ENCODE data around the gene AR.

AR gene

GRCh38 chrX:67563469-67564448 is 19.9 kb downstream of the AR start:
- DNase-seq (ENCODE audit: low read depth, low spot score), result no peak
- H3K4me3 ChIP-seq (ENCODE audit: low read length), result no peak overlapping the region

GRCh38 chrX:67564475-67564874 is 20.7 kb downstream of the AR start:
- no peak for DNase-seq (ENCODE audit: low read depth, low spot score)
- no peak overlapping the region for H3K4me3 ChIP-seq (ENCODE audit: low read length)

GRCh38 chrX:67568769-67569168 is 24.9 kb downstream of the AR start:
- DNase-seq (ENCODE audit: low read depth, low spot score), result no peak
- H3K4me3 ChIP-seq (ENCODE audit: low read length), result no peak overlapping the region

- no peak overlapping the region for H3K4me3 ChIP-seq (ENCODE audit: low read length)
- DNase-seq (ENCODE audit: low read depth, low spot score), result no peak
Measured at GRCh38 chrX:67570839-67571238, 27.0 kb downstream of the AR start.

GRCh38 chrX:67574696-67575095 is 30.9 kb downstream of the AR start:
- H3K4me3 ChIP-seq (ENCODE audit: low read length), result no peak overlapping the region
- DNase-seq (ENCODE audit: low read depth, low spot score), result no peak

- no peak overlapping the region for H3K4me3 ChIP-seq (ENCODE audit: low read length)
- no peak for DNase-seq (ENCODE audit: low read depth, low spot score)
Measured at GRCh38 chrX:67582436-67582835, 38.6 kb downstream of the AR start.

- H3K4me3 ChIP-seq (ENCODE audit: low read length), result no peak overlapping the region
- DNase-seq (ENCODE audit: low read depth, low spot score), result no peak
Measured at GRCh38 chrX:67583171-67583570, 39.4 kb downstream of the AR start.

GRCh38 chrX:67585401-67585800 is 41.6 kb downstream of the AR start:
- DNase-seq (ENCODE audit: low read depth, low spot score), result no peak
- H3K4me3 ChIP-seq (ENCODE audit: low read length), result no peak overlapping the region

- DNase-seq (ENCODE audit: low read depth, low spot score), result no peak
- no peak overlapping the region for H3K4me3 ChIP-seq (ENCODE audit: low read length)
Measured at GRCh38 chrX:67587946-67588624, 44.3 kb downstream of the AR start.

- no peak overlapping the region for H3K4me3 ChIP-seq (ENCODE audit: low read length)
- DNase-seq (ENCODE audit: low read depth, low spot score), result no peak
Measured at GRCh38 chrX:67596839-67597790, 53.3 kb downstream of the AR start.

- no peak overlapping the region for H3K4me3 ChIP-seq (ENCODE audit: low read length)
- no peak for DNase-seq (ENCODE audit: low read depth, low spot score)
Measured at GRCh38 chrX:67599532-67599931, 55.7 kb downstream of the AR start.

- no peak overlapping the region for H3K4me3 ChIP-seq (ENCODE audit: low read length)
- DNase-seq (ENCODE audit: low read depth, low spot score), result no peak
Measured at GRCh38 chrX:67601771-67602170, 58.0 kb downstream of the AR start.

GRCh38 chrX:67604979-67605703 is 61.3 kb downstream of the AR start:
- no peak for DNase-seq (ENCODE audit: low read depth, low spot score)
- H3K4me3 ChIP-seq (ENCODE audit: low read length), result no peak overlapping the region

- H3K4me3 ChIP-seq (ENCODE audit: low read length), result no peak overlapping the region
- no peak for DNase-seq (ENCODE audit: low read depth, low spot score)
Measured at GRCh38 chrX:67607466-67607865, 63.6 kb downstream of the AR start.

GRCh38 chrX:67610282-67610681 is 66.5 kb downstream of the AR start:
- no peak for DNase-seq (ENCODE audit: low read depth, low spot score)

GRCh38 chrX:67612231-67612630 is 68.4 kb downstream of the AR start:
- no peak for DNase-seq (ENCODE audit: low read depth, low spot score)
- H3K4me3 ChIP-seq (ENCODE audit: low read length), result no peak overlapping the region

More at GRCh38 chrX:67610282-67610681, 66.5 kb downstream of the AR start:
- no peak overlapping the region for H3K4me3 ChIP-seq (ENCODE audit: low read length)

- H3K4me3 ChIP-seq (ENCODE audit: low read length), result no peak overlapping the region
- DNase-seq (ENCODE audit: low read depth, low spot score), result no peak
Measured at GRCh38 chrX:67613366-67613765, 69.5 kb downstream of the AR start.

GRCh38 chrX:67613996-67614395 is 70.2 kb downstream of the AR start:
- no peak for DNase-seq (ENCODE audit: low read depth, low spot score)
- H3K4me3 ChIP-seq (ENCODE audit: low read length), result no peak overlapping the region

GRCh38 chrX:67614423-67614822 is 70.6 kb downstream of the AR start:
- DNase-seq (ENCODE audit: low read depth, low spot score), result no peak

More at GRCh38 chrX:67614423-67614822, 70.6 kb downstream of the AR start:
- H3K4me3 ChIP-seq (ENCODE audit: low read length), result no peak overlapping the region
